K562 (cell line): ENCODE data around the gene ADGRB3. TPM values are rescaled to one million over a fixed set of nuclear protein-coding genes. Genes with fewer than 3 reads are reported as not detected.

Experiments
- ATAC-seq: fragments of 200-7000 bp; cut with Tn5 transposase; 3 replicates; pipeline ENCODE4 v1.9.1; 2020; ENCODE audit warnings: moderate library complexity
- BruUV-seq: library from RNA; stranded (reverse); fragments of 400-500 nt; replicated peaks from 2 replicates; lab custom pipeline; 2021; lab: Mats Ljungman, UMichigan
- CTCF ChIA-PET: fragments of 300-600 bp; formaldehyde crosslinking; extraction: SDS; loops from one replicate; lab custom pipeline; 2021; ENCODE audit warnings: low intra/inter-chr PET ratio; lab: Yijun Ruan, JAX
- POLR2A ChIA-PET: fragments of 300-600, 350-650 bp; sonication (Branson Sonifier 250); formaldehyde crosslinking; extraction: SDS; loops from one replicate; lab custom pipeline; 2021; ENCODE audit warnings: antibody characterized with exemption, inconsistent platforms; lab: Yijun Ruan, JAX
- DNase-seq, 4 experiments: peaks; one replicate each; pipeline versions ENCODE4 v3.0.0 to v3.0.0-alpha.2; 2011 to 2018; ENCODE audit warnings: low spot score in 3 of 4, mixed read lengths in 3 of 4; ENCODE audit errors: extremely low read depth in 1 of 4
- FAIRE-seq: peaks from 2 replicates; lab custom pipeline; 2011; peaks lifted over from hg19 to GRCh38; lab: Jason Lieb, UNC
- H2AFZ ChIP-seq: 2 replicates; pipeline ENCODE4 v1.6.0; 2011; ENCODE audit warnings: low read depth, low read length, control low read depth, inconsistent platforms
- H3K27ac ChIP-seq: fragments of 200-600 bp; 3 replicates; pipeline ENCODE4 v1.8.0; 2011; ENCODE audit warnings: low read depth, mild to moderate bottlenecking, control low read depth, inconsistent platforms, low read length, moderate library complexity, mixed read lengths; ENCODE audit errors: extremely low read depth
- H3K27me3 ChIP-seq, 2 experiments: fragments of 300-600 bp in 1 of 2; 2 replicates in 1 of 2; 3 replicates in 1 of 2; pipeline versions ENCODE4 v1.6.0 to v1.8.0; 2011; ENCODE audit warnings: inconsistent platforms in 2 of 2, low read length in 2 of 2, mild to moderate bottlenecking in 1 of 2, mixed read lengths in 1 of 2, moderate library complexity in 1 of 2; ENCODE audit not compliant: control insufficient read depth in 2 of 2, insufficient read depth in 2 of 2
- H3K36me3 ChIP-seq: fragments of 300-600 bp; 3 replicates; pipeline ENCODE4 v1.8.0; 2011; ENCODE audit warnings: mild to moderate bottlenecking, low read length, inconsistent platforms; ENCODE audit not compliant: control insufficient read depth, insufficient read depth
- H3K4me1 ChIP-seq, 2 experiments: fragments of 200-600 bp in 1 of 2; replicated peaks in 1 of 2; 2 replicates in 1 of 2; 3 replicates in 1 of 2; pipeline versions ENCODE4 v1.5.1 to v1.8.0; 2011; ENCODE audit warnings: inconsistent platforms in 2 of 2, low read length in 2 of 2, mild to moderate bottlenecking in 1 of 2, mixed read lengths in 1 of 2, moderate library complexity in 1 of 2; ENCODE audit not compliant: control insufficient read depth in 2 of 2, insufficient read depth in 2 of 2
- H3K4me2 ChIP-seq: 2 replicates; pipeline ENCODE4 v1.6.1; 2011; ENCODE audit warnings: low read length, control low read depth, inconsistent platforms, mixed read lengths; ENCODE audit not compliant: insufficient read depth
- H3K4me3 ChIP-seq: fragments of 200-600 bp; sonication (generic), shearing (Covaris generic); 2 replicates; pipeline ENCODE4 v1.5.1; 2016; ENCODE audit warnings: control low read depth, inconsistent platforms
- H3K79me2 ChIP-seq: fragments of 200-600 bp; 3 replicates; pipeline ENCODE4 v1.8.0; 2011; ENCODE audit warnings: low read length, inconsistent platforms; ENCODE audit not compliant: control insufficient read depth, insufficient read depth
- H3K9ac ChIP-seq, 2 experiments: 2 replicates each; pipeline versions ENCODE4 v1.6.0 to v1.6.1; 2011; ENCODE audit warnings: low read depth in 2 of 2, low read length in 2 of 2, control low read depth in 1 of 2, inconsistent platforms in 1 of 2, mild to moderate bottlenecking in 1 of 2, mixed read lengths in 1 of 2; ENCODE audit not compliant: insufficient read depth in 1 of 2
- H3K9me1 ChIP-seq: one replicate; pipeline ENCODE4 v1.6.0; 2011; ENCODE audit warnings: inconsistent platforms, mild to moderate bottlenecking, low read length, moderate library complexity; ENCODE audit not compliant: control insufficient read depth, insufficient read depth
- H3K9me3 ChIP-seq: replicated peaks from 2 replicates; pipeline ENCODE4 v1.5.1; 2011; ENCODE audit warnings: low read depth, low read length, inconsistent platforms; ENCODE audit not compliant: control insufficient read depth, insufficient read depth
- H4K20me1 ChIP-seq: replicated peaks from 2 replicates; pipeline ENCODE4 v1.6.1; 2011; ENCODE audit warnings: low read length, inconsistent platforms, mixed read lengths; ENCODE audit not compliant: control insufficient read depth, insufficient read depth
- CBFB ChIP-seq: sonication (generic); formaldehyde crosslinking; IDR thresholded peaks from 2 replicates; pipeline ENCODE4 v1.4.0; 2020; ENCODE audit warnings: mild to moderate bottlenecking, missing genetic modification reagents
- CC2D1A ChIP-seq: fragments of 450-650 bp; IDR thresholded peaks from 2 replicates; pipeline ENCODE4 v1.6.1; 2017; ENCODE audit warnings: mild to moderate bottlenecking
- CHD1 ChIP-seq: fragments of 200-600 bp; sonication (generic); IDR thresholded peaks from one replicate; pipeline ENCODE4 v1.6.1; 2012; ENCODE audit warnings: mild to moderate bottlenecking, moderate library complexity, low read length, inconsistent platforms
- ETV5 ChIP-seq: sonication (generic); formaldehyde crosslinking; IDR thresholded peaks from 2 replicates; pipeline ENCODE4 v1.4.0; 2020; ENCODE audit warnings: low read depth, mild to moderate bottlenecking, missing genetic modification reagents
- FOXJ2 ChIP-seq: fragments of 200-800 bp; sonication (Bioruptor generic); IDR thresholded peaks from 2 replicates; pipeline ENCODE4 v1.6.1; 2016; ENCODE audit warnings: missing genetic modification characterization, missing compliant biosample characterization
- KDM4B ChIP-seq, 2 experiments: fragments of 450-650 bp in 1 of 2; sonication (generic) in 1 of 2; IDR thresholded peaks; 2 replicates each; pipeline ENCODE4 v1.6.1; 2016 to 2017; ENCODE audit warnings: borderline replicate concordance in 2 of 2, antibody characterized with exemption in 1 of 2, low read depth in 1 of 2, mild to moderate bottlenecking in 1 of 2
- KLF10 ChIP-seq: fragments of 250-450 bp; sonication (Bioruptor Pico); IDR thresholded peaks from 2 replicates; pipeline ENCODE4 v1.6.1; 2021; ENCODE audit warnings: matching md5 sums
- MEIS2 ChIP-seq: fragments of 450-650 bp; IDR thresholded peaks from 2 replicates; pipeline ENCODE4 v1.6.1; 2014; ENCODE audit warnings: mild to moderate bottlenecking; ENCODE audit not compliant: partially characterized antibody
- NR4A1 ChIP-seq, 2 experiments: fragments of 250-450 bp in 1 of 2; fragments of 450-650 bp in 1 of 2; sonication (Bioruptor Pico) in 1 of 2; IDR thresholded peaks; 2 replicates each; pipeline versions ENCODE4 v1.4.0 to v1.6.1; 2016 to 2020; ENCODE audit warnings: mild to moderate bottlenecking in 2 of 2, missing compliant biosample characterization in 1 of 2, missing genetic modification characterization in 1 of 2, moderate library complexity in 1 of 2
- PCBP1 ChIP-seq: fragments of 200-400 bp; formaldehyde crosslinking; IDR thresholded peaks from 2 replicates; pipeline ENCODE4 v1.6.1; 2018; ENCODE audit warnings: mild to moderate bottlenecking, low read depth, low read length; ENCODE audit not compliant: poor library complexity, severe bottlenecking
- SAP30 ChIP-seq: fragments of 200-600 bp; sonication (generic); IDR thresholded peaks from 2 replicates; pipeline ENCODE4 v1.6.1; 2012; ENCODE audit warnings: borderline replicate concordance, low read depth, mild to moderate bottlenecking, moderate library complexity, low read length, control low read depth, inconsistent platforms; ENCODE audit not compliant: insufficient read depth, poor library complexity, severe bottlenecking
- SMARCB1 ChIP-seq: IDR thresholded peaks from 2 replicates; pipeline ENCODE4 v1.6.1; 2011; ENCODE audit warnings: improper control_type of control experiment, low read depth; ENCODE audit not compliant: insufficient read length
- THRAP3 ChIP-seq: fragments of 450-650 bp; IDR thresholded peaks from 2 replicates; pipeline ENCODE4 v1.6.1; 2016; ENCODE audit warnings: mild to moderate bottlenecking, inconsistent platforms, borderline replicate concordance
- TOE1 ChIP-seq, 2 experiments: fragments of 450-650 bp in 1 of 2; sonication (generic) in 1 of 2; formaldehyde crosslinking in 1 of 2; IDR thresholded peaks; 2 replicates each; pipeline versions ENCODE4 v1.7.1 to v1.8.0; 2016 to 2022; ENCODE audit warnings: borderline replicate concordance in 2 of 2, mild to moderate bottlenecking in 2 of 2, antibody characterized with exemption in 1 of 2, inconsistent platforms in 1 of 2, low read depth in 1 of 2, missing genetic modification reagents in 1 of 2, moderate library complexity in 1 of 2
- ZNF316 ChIP-seq: fragments of 450-650 bp; IDR thresholded peaks from 2 replicates; pipeline ENCODE4 v1.6.1; 2016
- ZNF384 ChIP-seq: IDR thresholded peaks from 2 replicates; pipeline ENCODE4 v1.6.1; 2012; ENCODE audit warnings: low read depth, low read length, improper control_type of control experiment
- ZNF695 ChIP-seq: fragments of 450-650 bp; formaldehyde crosslinking; IDR thresholded peaks from 2 replicates; pipeline ENCODE4 v1.4.0; 2020; ENCODE audit warnings: mild to moderate bottlenecking, moderate library complexity
- WGBS: fragments of 100-300 bp; shearing (Covaris generic); methylation state at CpG from one replicate; pipeline ENCODE4 v1.1.6; 2016; ENCODE audit warnings: low coverage, mixed read lengths; ENCODE audit not compliant: insufficient coverage; ENCODE audit errors: missing lambda C conversion rate; 5-methylcytosine and 5-hydroxymethylcytosine counted together
- in situ Hi-C: fragments of 300-500 bp; cut with MboI; formaldehyde crosslinking; loops from 4 replicates; pipeline ENCODE4 v1.15.0; 2018; ENCODE audit warnings: inconsistent platforms, mixed read lengths
- intact Hi-C: fragments of 100-400 bp; cut with micrococcal nuclease; formaldehyde crosslinking; loops from 2 replicates; pipeline ENCODE4 v1.14.2; 2022
- polyA plus RNA-seq, 8 experiments: library from polyadenylated mRNA; depleted of rRNA in 4 of 8; stranded (reverse) in 5 of 8; unstranded in 3 of 8; fragments of >200 nt; fragmentation: Nextera tagmentation in 2 of 8; fragmentation: Illumina TruSeq in 1 of 8; extraction: Ambion mirVana in 2 of 8; extraction: Trizol in 1 of 8; gene quantifications; 2 replicates each; pipeline versions ENCODE4 v1.2.1 to v1.2.3, GENCODE V29; 2011 to 2014; ENCODE audit warnings: inconsistent platforms in 1 of 8, missing spikeins in 1 of 8
- total RNA-seq, 7 experiments: library from RNA; depleted of rRNA in 6 of 7; stranded (reverse); fragments of >200 nt in 6 of 7; fragmentation: Illumina TruSeq in 2 of 7; extraction: Trizol in 2 of 7; gene quantifications; 2 replicates each; pipeline versions ENCODE4 v1.2.1 to v1.2.3, GENCODE V29; 2011 to 2021; ENCODE audit warnings: low replicate concordance in 1 of 7
- TF ChIP-seq, protein P1 (sequence below), 2 experiments: fragments of 450-650 bp in 1 of 2; sonication (generic) in 1 of 2; formaldehyde crosslinking; conservative IDR thresholded peaks; 2 replicates each; pipeline versions ENCODE4 v1.4.0 to v1.8.1; 2020 to 2022; ENCODE audit warnings: mild to moderate bottlenecking in 1 of 2, missing genetic modification reagents in 1 of 2
- TF ChIP-seq, protein P2 (sequence below): fragments of 250-450 bp; sonication (Bioruptor Pico); IDR thresholded peaks from 2 replicates; pipeline ENCODE4 v1.5.1; 2021; ENCODE audit warnings: mild to moderate bottlenecking

The ADGRB3 gene
- total and polyA plus RNA-seq, 9 of the 15 experiments (the other 6 are each of a cell fraction or from before 2014, with no cell fraction given): 0.90 to 7.8 (median 2.4) TPM

DNA sequence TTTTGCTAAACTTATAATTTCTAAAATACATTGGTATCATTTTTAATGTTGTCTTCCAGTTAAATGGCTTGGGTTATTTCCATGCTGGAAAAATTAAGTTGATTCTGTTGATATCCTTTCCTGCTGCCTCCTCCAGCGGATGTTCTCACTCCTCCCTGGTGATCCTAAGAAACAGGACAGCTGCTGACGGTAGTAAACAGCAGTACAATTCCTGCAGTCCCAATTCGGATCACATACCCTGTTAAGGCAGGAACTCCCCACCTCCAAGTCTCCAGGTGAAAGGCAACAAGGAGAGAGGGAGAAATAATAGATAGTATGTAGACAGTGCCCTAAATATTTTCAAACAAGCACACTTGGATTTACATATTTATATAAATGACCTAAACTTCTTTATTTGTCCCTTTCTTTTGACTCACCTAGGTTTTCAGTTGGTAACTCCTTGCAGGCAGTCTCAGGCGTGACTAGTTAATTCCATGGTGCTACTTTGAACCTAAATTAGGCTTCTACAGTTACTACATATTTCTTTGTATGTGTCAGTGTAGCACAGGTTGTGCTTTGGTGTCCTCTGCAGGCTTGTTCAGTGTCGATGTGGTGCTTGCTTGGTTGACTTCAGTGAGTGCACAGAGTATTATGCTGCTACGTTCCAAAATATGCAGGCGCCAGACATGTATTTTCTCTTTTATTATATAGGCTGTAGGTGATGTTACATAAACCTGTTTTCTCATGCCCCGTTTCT, 126.0 kb downstream of the ADGRB3 start:
- H2AFZ ChIP-seq: peak overlapping the region; percentile 84
- intact Hi-C loops: loop anchor here (1.0 to 5.0 kb wide), 4 partner anchors 20 to 189 kb away; no protein-coding TSS in a partner anchor
- no peaks in the 10 kb centered on the region for H4K20me1 ChIP-seq
- in situ Hi-C loops: no loop called here
- peak overlapping the region; percentile 71 for H3K27ac ChIP-seq
- peak overlapping the region; percentile 66 for H3K4me2 ChIP-seq
- WGBS: 12% methylated on average over 8 of the region's 8 CpGs
- H3K79me2 ChIP-seq: peaks cover 12% of the 10 kb centered on the region; the same call in 1 of the 3 replicates
- peak in 2 of 4 experiments; percentile 53 to 79 for DNase-seq
- no peaks in the 10 kb centered on the region for H3K9me3 ChIP-seq
- H3K36me3 ChIP-seq: no peaks in the 10 kb centered on the region
- ChIA-PET CTCF (interaction anchor here (1.8 kb wide), 1 partner anchor 122 kb away, joined by 10 read pairs; no protein-coding TSS in a partner anchor), POLR2A (interaction anchor here (0.8 to 0.9 kb wide), 3 partner anchors 10 to 99 kb away, joined by 3 to 5 read pairs (median 4); no protein-coding TSS in a partner anchor)
- BruUV-seq: no TSS peak
- H3K27me3 ChIP-seq: no peaks in the 10 kb centered on the region
- H3K9me1 ChIP-seq: no peaks in the 10 kb centered on the region
- H3K4me1 ChIP-seq: peaks cover 0 to 8% of the 10 kb centered on the region in 2 experiments; a peak in 2 of 5 replicates
- FAIRE-seq: peak; percentile 61
- ATAC-seq: peak; percentile 97
- H3K4me3 ChIP-seq: no peak overlapping the region
- H3K9ac ChIP-seq: peak overlapping the region; percentile 48 to 66; a peak in 3 of 4 replicates
- TF ChIP-seq THRAP3: no peak
- TF ChIP-seq, protein P1, sequence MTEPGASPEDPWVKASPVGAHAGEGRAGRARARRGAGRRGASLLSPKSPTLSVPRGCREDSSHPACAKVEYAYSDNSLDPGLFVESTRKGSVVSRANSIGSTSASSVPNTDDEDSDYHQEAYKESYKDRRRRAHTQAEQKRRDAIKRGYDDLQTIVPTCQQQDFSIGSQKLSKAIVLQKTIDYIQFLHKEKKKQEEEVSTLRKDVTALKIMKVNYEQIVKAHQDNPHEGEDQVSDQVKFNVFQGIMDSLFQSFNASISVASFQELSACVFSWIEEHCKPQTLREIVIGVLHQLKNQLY (CRISPR knock-in tag; conservative IDR thresholded peaks at IDR 0.05): no peak
- TF ChIP-seq SAP30: no peak
- no peak for TF ChIP-seq ZNF695 (CRISPR knock-in tag)
- TF ChIP-seq MEIS2: peak; percentile 32
- TF ChIP-seq SMARCB1: no peak
- TF ChIP-seq CC2D1A: peak; percentile 45; the same call in 1 of the 2 replicates
- no peak; the same call in 1 of the 2 replicates for TF ChIP-seq TOE1 (IDR thresholded peaks at IDR 0.05; ENCODE audit: borderline replicate concordance)
- no peak for TF ChIP-seq TOE1 (CRISPR knock-in tag; IDR thresholded peaks at IDR 0.05; ENCODE audit: borderline replicate concordance, low read depth)
- TF ChIP-seq KDM4B (IDR thresholded peaks at IDR 0.05; ENCODE audit: borderline replicate concordance in 2 of 2, low read depth in 1 of 2): no peak
- no peak for TF ChIP-seq CHD1
- TF ChIP-seq KLF10 (CRISPR knock-in tag): no peak
- TF ChIP-seq, protein P2, sequence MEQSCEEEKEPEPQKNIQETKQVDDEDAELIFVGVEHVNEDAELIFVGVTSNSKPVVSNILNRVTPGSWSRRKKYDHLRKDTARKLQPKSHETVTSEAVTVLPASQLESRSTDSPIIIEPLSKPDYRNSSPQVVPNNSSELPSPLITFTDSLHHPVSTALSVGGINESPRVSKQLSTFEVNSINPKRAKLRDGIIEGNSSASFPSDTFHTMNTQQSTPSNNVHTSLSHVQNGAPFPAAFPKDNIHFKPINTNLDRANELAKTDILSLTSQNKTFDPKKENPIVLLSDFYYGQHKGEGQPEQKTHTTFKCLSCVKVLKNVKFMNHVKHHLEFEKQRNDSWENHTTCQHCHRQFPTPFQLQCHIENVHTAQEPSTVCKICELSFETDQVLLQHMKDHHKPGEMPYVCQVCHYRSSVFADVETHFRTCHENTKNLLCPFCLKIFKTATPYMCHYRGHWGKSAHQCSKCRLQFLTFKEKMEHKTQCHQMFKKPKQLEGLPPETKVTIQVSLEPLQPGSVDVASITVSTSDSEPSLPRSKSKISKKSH (CRISPR knock-in tag): no peak
- TF ChIP-seq NR4A1 (CRISPR knock-in tag; IDR thresholded peaks at IDR 0.05): no peak
- no peak for TF ChIP-seq NR4A1 (tag; IDR thresholded peaks at IDR 0.05)
- no peak for TF ChIP-seq CBFB (CRISPR knock-in tag)
- 0 out of 2 replicates have a peak, but pooled peaks have one; percentile 37 for TF ChIP-seq FOXJ2 (tag)
- no peak for TF ChIP-seq ZNF384
- no peak for TF ChIP-seq ETV5 (CRISPR knock-in tag)
- no peak for TF ChIP-seq ZNF316
- no peak for TF ChIP-seq PCBP1
